Kidney (tissue), 14 donors: ENCODE data around the gene SPTB. TPM values are rescaled to one million over a fixed set of nuclear protein-coding genes. Genes with fewer than 3 reads are reported as not detected.

Experiments
- DNase-seq, 5 donors: peaks; one replicate each; pipeline ENCODE4 v3.0.0-alpha.2; 2013 to 2020
- FAIRE-seq: peaks from 2 replicates; lab custom pipeline; 2012; peaks lifted over from hg19 to GRCh38; lab: Jason Lieb, UNC
- H3K27ac ChIP-seq, 2 donors: one replicate each; pipeline ENCODE4 v1.7.0; 2013; ENCODE audit warnings: low read depth in 2 of 2, low read length in 2 of 2, inconsistent platforms in 1 of 2
- H3K27me3 ChIP-seq: one replicate; pipeline ENCODE4 v1.7.1; 2013; ENCODE audit warnings: low read length, inconsistent platforms; ENCODE audit not compliant: control insufficient read depth, insufficient read depth
- H3K36me3 ChIP-seq, 3 donors: one replicate each; pipeline versions ENCODE4 v1.7.0 to v1.7.1; 2013; ENCODE audit warnings: low read length in 3 of 3, control low read depth in 1 of 3, inconsistent platforms in 1 of 3; ENCODE audit not compliant: insufficient read depth in 3 of 3, control insufficient read depth in 2 of 3
- H3K4me1 ChIP-seq, 3 donors: one replicate each; pipeline versions ENCODE4 v1.7.0 to v1.7.1; 2013; ENCODE audit warnings: low read length in 3 of 3, inconsistent platforms in 1 of 3, low read depth in 1 of 3; ENCODE audit not compliant: control insufficient read depth in 2 of 3, insufficient read depth in 2 of 3
- H3K4me3 ChIP-seq, 3 donors: one replicate each; pipeline versions ENCODE4 v1.7.0 to v1.8.1; 2013; ENCODE audit warnings: low read length in 3 of 3, control low read depth in 1 of 3, inconsistent platforms in 1 of 3
- H3K9ac ChIP-seq, 3 donors: one replicate each; pipeline versions ENCODE4 v1.7.0 to v1.7.1; 2013; ENCODE audit warnings: low read length in 3 of 3, control low read depth in 1 of 3, inconsistent platforms in 1 of 3
- H3K9me3 ChIP-seq, 3 donors: one replicate each; pipeline versions ENCODE4 v1.7.0 to v1.7.1; 2013; ENCODE audit warnings: low read length in 3 of 3, control low read depth in 1 of 3, inconsistent platforms in 1 of 3; ENCODE audit not compliant: control insufficient read depth in 2 of 3, insufficient read depth in 1 of 3
- intact Hi-C: fragments of 100-400 bp; cut with DNase I; formaldehyde crosslinking; loops from one replicate; pipeline ENCODE4 v1.11.1; 2022
- polyA plus RNA-seq: library from polyadenylated mRNA; stranded (reverse); fragments of 350-450 nt; fragmentation: Illumina TruSeq; extraction: RNeasy Lipid Tissue Mini Kit (QIAGEN cat#74804); gene quantifications from one replicate; pipeline ENCODE4 v1.2.3, GENCODE V29; 2014; ENCODE audit warnings: low read depth, low replicate concordance; ENCODE audit not compliant: insufficient read depth
- total RNA-seq: library from RNA; stranded (reverse); fragmentation: NEBNext Ultra II Directional; extraction: Animal tissue kit (Norgen Biotek cat#: 25700); gene quantifications from one replicate; pipeline ENCODE4 v1.2.1, GENCODE V29; 2021
- TF ChIP-seq, protein P1 (sequence below): IDR thresholded peaks from 3 replicates; pipeline ENCODE4 v1.5.1; 2012; ENCODE audit warnings: mild to moderate bottlenecking, moderate library complexity, borderline replicate concordance; ENCODE audit not compliant: insufficient read depth; ENCODE audit errors: extremely low read depth
- donor health status: control.
- donor health status: control.
- donor health status: control.
- donor health status: control.
- donor health status: control.
- donor health status: DM: yes; HTN: yes; CAD: no.
- donor health status: Normal renal cell carcinoma (clear cell type).

SPTB gene
- total and polyA plus RNA-seq, 2 donors from 2014 or later, result 1.7 to 2.2 TPM

DNA sequence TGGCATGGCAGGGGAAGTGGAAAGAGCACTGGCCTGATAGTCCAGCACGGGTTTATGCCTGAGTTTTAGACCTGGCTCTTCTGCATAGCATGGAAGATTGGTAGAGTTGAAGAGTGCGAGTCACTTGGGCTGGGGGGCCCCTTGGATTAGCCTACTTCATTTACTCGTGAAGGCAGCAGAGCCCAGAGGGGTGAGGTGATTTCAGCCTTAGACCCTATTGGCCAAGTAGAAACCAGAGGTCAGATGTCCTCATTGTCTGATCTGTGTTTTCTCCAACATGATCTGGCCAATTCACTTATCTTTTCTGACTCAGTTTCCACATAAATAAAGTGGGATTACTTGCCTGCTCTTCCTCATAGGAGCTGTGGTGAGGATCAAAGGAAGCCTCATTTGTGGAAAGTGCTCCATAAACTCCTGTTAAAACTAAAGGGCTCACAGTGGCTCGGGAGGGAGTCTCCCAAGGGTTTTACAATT lies 173.6 kb downstream of the SPTB start:
- Histone ChIP-seq H3K27ac (peak overlapping the region; percentile 93 to 95), H3K4me3 (peak overlapping the region; percentile 65 to 78 (median 76)), H3K9me3 (no peaks in the 10 kb centered on the region), H3K9ac (peak overlapping the region; percentile 35 to 72 (median 45)), H3K36me3 (no peaks in the 10 kb centered on the region), H3K4me1 (peaks cover 6 to 54% (median 40%) of the 10 kb centered on the region in 3 donors), H3K27me3 (no peaks in the 10 kb centered on the region)
- DNase-seq, result no peak
- no peak for FAIRE-seq
- TF ChIP-seq, protein P1, sequence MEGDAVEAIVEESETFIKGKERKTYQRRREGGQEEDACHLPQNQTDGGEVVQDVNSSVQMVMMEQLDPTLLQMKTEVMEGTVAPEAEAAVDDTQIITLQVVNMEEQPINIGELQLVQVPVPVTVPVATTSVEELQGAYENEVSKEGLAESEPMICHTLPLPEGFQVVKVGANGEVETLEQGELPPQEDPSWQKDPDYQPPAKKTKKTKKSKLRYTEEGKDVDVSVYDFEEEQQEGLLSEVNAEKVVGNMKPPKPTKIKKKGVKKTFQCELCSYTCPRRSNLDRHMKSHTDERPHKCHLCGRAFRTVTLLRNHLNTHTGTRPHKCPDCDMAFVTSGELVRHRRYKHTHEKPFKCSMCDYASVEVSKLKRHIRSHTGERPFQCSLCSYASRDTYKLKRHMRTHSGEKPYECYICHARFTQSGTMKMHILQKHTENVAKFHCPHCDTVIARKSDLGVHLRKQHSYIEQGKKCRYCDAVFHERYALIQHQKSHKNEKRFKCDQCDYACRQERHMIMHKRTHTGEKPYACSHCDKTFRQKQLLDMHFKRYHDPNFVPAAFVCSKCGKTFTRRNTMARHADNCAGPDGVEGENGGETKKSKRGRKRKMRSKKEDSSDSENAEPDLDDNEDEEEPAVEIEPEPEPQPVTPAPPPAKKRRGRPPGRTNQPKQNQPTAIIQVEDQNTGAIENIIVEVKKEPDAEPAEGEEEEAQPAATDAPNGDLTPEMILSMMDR, result no peak
- intact Hi-C loops, result no loop called here

DNA sequence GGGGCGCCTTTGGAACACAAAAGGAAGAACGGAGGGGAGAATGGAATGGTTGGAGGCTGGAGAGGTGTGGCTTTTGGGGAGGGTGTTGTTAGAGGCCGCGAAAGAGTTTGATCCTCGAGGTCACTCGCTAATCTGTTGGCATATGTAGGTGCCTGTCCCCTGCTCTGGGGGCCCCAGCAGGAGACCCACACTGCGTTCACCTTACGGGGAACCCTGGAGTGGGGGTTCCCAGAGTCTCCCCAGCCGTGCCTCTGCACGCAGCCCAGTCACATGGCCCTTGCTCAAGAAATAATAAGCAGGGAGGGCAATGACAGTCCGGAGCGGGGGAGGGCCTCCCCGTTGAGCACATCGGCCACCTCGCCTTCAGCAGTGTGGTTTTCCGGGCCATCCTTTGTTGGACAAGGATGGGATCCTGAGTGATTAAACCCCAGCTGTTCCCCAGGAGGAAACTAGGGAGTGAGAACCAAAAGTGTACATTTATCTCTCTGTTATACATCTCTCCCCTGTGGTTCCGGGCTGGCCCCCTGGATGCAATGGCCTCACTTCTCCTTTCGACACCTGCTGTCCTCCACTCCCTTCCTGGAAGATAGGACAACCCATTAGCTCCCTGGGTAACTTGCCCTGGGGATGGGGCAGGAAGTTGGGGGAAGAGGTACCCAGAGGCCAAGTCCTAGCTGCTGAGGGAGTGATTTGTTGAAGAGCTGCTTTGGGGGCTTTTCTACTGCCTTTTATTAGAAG lies 174.2 kb downstream of the SPTB start:
- Histone ChIP-seq H3K4me3 (peak overlapping the region; percentile 65 to 78 (median 76)), H3K36me3 (no peaks in the 10 kb centered on the region), H3K27me3 (no peaks in the 10 kb centered on the region), H3K9ac (peak overlapping the region; percentile 44 to 72 (median 47)), H3K4me1 (peaks cover 6 to 52% (median 40%) of the 10 kb centered on the region in 3 donors), H3K27ac (peak overlapping the region; percentile 93 to 95), H3K9me3 (no peaks in the 10 kb centered on the region)
- intact Hi-C loops, result no loop called here
- FAIRE-seq, result no peak
- TF ChIP-seq, protein P1, result no peak
- DNase-seq, result peak in 2 of 5 donors; percentile 70 to 78

DNA sequence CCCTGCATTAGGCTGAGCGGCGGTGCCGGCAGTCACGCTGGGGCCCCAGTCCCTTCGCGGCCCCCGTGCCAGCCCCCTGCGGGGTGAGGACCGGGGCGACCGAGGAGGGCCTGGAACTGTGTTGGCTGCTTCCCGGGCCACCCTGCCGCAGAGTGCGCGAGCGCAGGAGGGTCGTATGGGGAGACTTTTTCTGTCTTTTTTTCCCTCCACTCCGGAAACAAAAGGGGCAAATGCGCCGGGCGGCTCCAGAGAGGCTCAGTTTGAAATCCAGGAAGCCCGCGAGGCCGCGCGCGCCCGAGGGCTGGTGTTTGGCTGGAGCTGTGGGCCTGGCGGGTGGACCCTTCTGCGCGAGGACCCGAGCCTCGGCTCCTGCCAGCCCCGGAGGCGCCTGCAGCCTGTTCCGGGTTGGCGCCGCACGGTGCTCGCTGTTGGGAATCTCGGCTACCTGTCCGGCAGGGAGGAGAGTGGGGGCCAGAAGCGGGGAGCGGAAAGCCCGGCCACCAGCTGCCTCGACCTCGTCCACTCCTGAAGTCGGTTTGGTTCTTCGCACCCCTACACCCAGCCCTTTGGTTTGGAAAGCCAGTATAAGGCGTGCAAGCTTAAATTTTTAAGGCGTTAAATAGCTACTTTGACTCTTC lies 174.8 kb downstream of the SPTB start:
- Histone ChIP-seq H3K9me3 (no peaks in the 10 kb centered on the region), H3K27me3 (no peaks in the 10 kb centered on the region), H3K9ac (peak overlapping the region; percentile 44 to 72 (median 47)), H3K4me3 (peak overlapping the region; percentile 65 to 78 (median 76)), H3K27ac (peak overlapping the region; percentile 93 to 95), H3K36me3 (no peaks in the 10 kb centered on the region), H3K4me1 (peaks cover 6 to 51% (median 40%) of the 10 kb centered on the region in 3 donors)
- TF ChIP-seq, protein P1, result no peak
- no peak for FAIRE-seq
- intact Hi-C loops, result no loop called here
- peak; percentile 45 to 85 (median 65) for DNase-seq
